H1 (cell line): Measurements from ENCODE around the gene ZCCHC10. TPM values are rescaled to one million over a fixed set of nuclear protein-coding genes. Genes with fewer than 3 reads are reported as not detected.

Experiments
- CTCF ChIA-PET: fragments of 300-600 bp; sonication (Branson Sonifier 250); formaldehyde crosslinking; loops from one replicate; lab custom pipeline; 2021; ENCODE audit not compliant: partially characterized antibody; lab: Charles Lee
- POLR2A ChIA-PET: fragments of 300-600 bp; sonication (Branson Sonifier 250); formaldehyde crosslinking; loops from one replicate; lab custom pipeline; 2021; ENCODE audit warnings: inconsistent platforms; ENCODE audit not compliant: partially characterized antibody; lab: Charles Lee
- DNase-seq, 2 experiments: peaks; one replicate each; pipeline versions ENCODE4 v3.0.0 to v3.0.0-alpha.2; 2010 to 2022; ENCODE audit warnings: low spot score in 2 of 2, low read depth in 1 of 2, mixed read lengths in 1 of 2
- FAIRE-seq: peaks from 2 replicates; lab custom pipeline; 2011; peaks lifted over from hg19 to GRCh38; lab: Jason Lieb, UNC
- H2AFZ ChIP-seq: 2 replicates; pipeline ENCODE4 v1.8.1; 2012; ENCODE audit warnings: low read length, inconsistent platforms
- H2AK5ac ChIP-seq: 2 replicates; pipeline ENCODE4 v1.6.1; 2013; ENCODE audit warnings: low read depth, low read length
- H2BK120ac ChIP-seq: replicated peaks from 2 replicates; pipeline ENCODE3; 2013; ENCODE audit warnings: low read depth, low read length, inconsistent platforms
- H2BK12ac ChIP-seq: 2 replicates; pipeline ENCODE4 v1.6.1; 2013; ENCODE audit warnings: low read depth, low read length
- H2BK15ac ChIP-seq: 2 replicates; pipeline ENCODE4 v1.6.1; 2013; ENCODE audit warnings: low read length
- H2BK20ac ChIP-seq: 2 replicates; pipeline ENCODE4 v1.6.1; 2013; ENCODE audit warnings: low read length
- H2BK5ac ChIP-seq: 2 replicates; pipeline ENCODE4 v1.6.1; 2013; ENCODE audit warnings: low read depth, low read length
- H3K14ac ChIP-seq: 2 replicates; pipeline ENCODE4 v1.6.1; 2013; ENCODE audit warnings: inconsistent platforms; ENCODE audit not compliant: insufficient read length
- H3K18ac ChIP-seq: 2 replicates; pipeline ENCODE4 v1.6.1; 2013; ENCODE audit warnings: low read length; ENCODE audit errors: extremely low read depth
- H3K23ac ChIP-seq: 2 replicates; pipeline ENCODE4 v1.6.1; 2013; ENCODE audit warnings: inconsistent platforms; ENCODE audit not compliant: insufficient read length
- H3K23me2 ChIP-seq: 2 replicates; pipeline ENCODE4 v1.6.1; 2013; ENCODE audit warnings: low read depth, low read length
- H3K27ac ChIP-seq: 2 replicates; pipeline ENCODE4 v1.6.1; 2011; ENCODE audit warnings: low read depth, low read length, inconsistent platforms
- H3K27me3 ChIP-seq, 4 experiments: replicated peaks in 1 of 4; 1 replicate in 1 of 4; 2 replicates in 3 of 4; pipeline versions ENCODE4 v1.6.1 to v1.8.1; 2011 to 2013; ENCODE audit warnings: low read length in 3 of 4, mild to moderate bottlenecking in 3 of 4, inconsistent platforms in 2 of 4, mixed read lengths in 2 of 4, moderate library complexity in 1 of 4; ENCODE audit not compliant: control insufficient read depth in 3 of 4, insufficient read depth in 3 of 4; ENCODE audit errors: extremely low read depth in 1 of 4
- H3K36me3 ChIP-seq, 4 experiments: 2 replicates each; pipeline versions ENCODE4 v1.6.1 to v1.8.1; 2011 to 2013; ENCODE audit warnings: mild to moderate bottlenecking in 4 of 4, low read length in 3 of 4, moderate library complexity in 2 of 4, control low read depth in 1 of 4, inconsistent platforms in 1 of 4; ENCODE audit not compliant: insufficient read depth in 4 of 4, control insufficient read depth in 2 of 4
- H3K4ac ChIP-seq: replicated peaks from 2 replicates; pipeline ENCODE3; 2013; ENCODE audit warnings: low read length, low read depth, mixed read lengths, inconsistent platforms; ENCODE audit not compliant: insufficient read length
- H3K4me1 ChIP-seq, 4 experiments: replicated peaks in 1 of 4; 1 replicate in 1 of 4; 2 replicates in 3 of 4; pipeline versions ENCODE4 v1.6.1 to v1.8.1; 2011 to 2013; ENCODE audit warnings: low read length in 3 of 4, inconsistent platforms in 2 of 4, mixed read lengths in 1 of 4; ENCODE audit not compliant: insufficient read depth in 4 of 4, control insufficient read depth in 3 of 4
- H3K4me2 ChIP-seq, 2 experiments: 2 replicates each; pipeline versions ENCODE4 v1.6.1 to v1.8.1; 2011 to 2013; ENCODE audit warnings: low read depth in 2 of 2, low read length in 2 of 2, control low read depth in 1 of 2, inconsistent platforms in 1 of 2, mild to moderate bottlenecking in 1 of 2; ENCODE audit not compliant: insufficient read depth in 1 of 2
- H3K4me3 ChIP-seq, 4 experiments: fragments of 200-600, 300-600 bp in 1 of 4; sonication (generic), shearing (Covaris generic), sonication (Bioruptor Twin) in 1 of 4; 2 replicates each; pipeline versions ENCODE4 v1.5.1 to v1.8.1; 2011 to 2016; ENCODE audit warnings: low read length in 4 of 4, low read depth in 3 of 4, control low read depth in 2 of 4, inconsistent platforms in 2 of 4, mild to moderate bottlenecking in 2 of 4, mixed read lengths in 1 of 4, moderate library complexity in 1 of 4; ENCODE audit not compliant: insufficient read depth in 2 of 4; ENCODE audit errors: extremely low read depth in 1 of 4
- H3K56ac ChIP-seq: replicated peaks from 2 replicates; pipeline ENCODE3; 2013; ENCODE audit warnings: low read depth, mild to moderate bottlenecking, mixed read lengths, low read length, inconsistent platforms; ENCODE audit not compliant: insufficient read length
- H3K79me1 ChIP-seq: 2 replicates; pipeline ENCODE4 v1.6.1; 2013; ENCODE audit warnings: low read depth, low read length, control low read depth
- H3K79me2 ChIP-seq, 2 experiments: 2 replicates each; pipeline versions ENCODE4 v1.6.1 to v1.8.1; 2012 to 2013; ENCODE audit warnings: low read length in 2 of 2, mild to moderate bottlenecking in 2 of 2, inconsistent platforms in 1 of 2; ENCODE audit not compliant: insufficient read depth in 2 of 2, control insufficient read depth in 1 of 2
- H3K9ac ChIP-seq, 4 experiments: replicated peaks in 1 of 4; 1 replicate in 1 of 4; 2 replicates in 3 of 4; pipeline versions ENCODE4 v1.6.1 to v1.8.1; 2011 to 2013; ENCODE audit warnings: low read depth in 3 of 4, low read length in 3 of 4, control low read depth in 2 of 4, mild to moderate bottlenecking in 2 of 4, moderate library complexity in 2 of 4, inconsistent platforms in 1 of 4; ENCODE audit errors: extremely low read depth in 1 of 4
- H3K9me3 ChIP-seq, 2 experiments: 2 replicates each; pipeline versions ENCODE4 v1.6.1 to v1.8.1; 2012 to 2013; ENCODE audit warnings: mild to moderate bottlenecking in 2 of 2, moderate library complexity in 2 of 2, control low read depth in 1 of 2, inconsistent platforms in 1 of 2, low read depth in 1 of 2, low read length in 1 of 2, mixed read lengths in 1 of 2; ENCODE audit not compliant: insufficient read depth in 2 of 2
- H4K20me1 ChIP-seq, 2 experiments: replicated peaks in 1 of 2; 2 replicates each; pipeline versions ENCODE3 to v1.8.1; 2011 to 2013; ENCODE audit warnings: inconsistent platforms in 2 of 2, low read length in 2 of 2, mild to moderate bottlenecking in 1 of 2; ENCODE audit not compliant: insufficient read depth in 2 of 2, control insufficient read depth in 1 of 2
- H4K5ac ChIP-seq: 2 replicates; pipeline ENCODE4 v1.6.1; 2013; ENCODE audit warnings: low read length, low read depth, mixed read lengths, inconsistent platforms; ENCODE audit not compliant: insufficient read length
- H4K8ac ChIP-seq: 2 replicates; pipeline ENCODE4 v1.8.0; 2013; ENCODE audit warnings: mild to moderate bottlenecking, moderate library complexity, low read length, inconsistent platforms; ENCODE audit not compliant: insufficient read depth; ENCODE audit errors: extremely low read depth
- H4K91ac ChIP-seq: replicated peaks from 2 replicates; pipeline ENCODE3; 2013; ENCODE audit warnings: low read length, mixed read lengths, inconsistent platforms; ENCODE audit not compliant: insufficient read length
- CBX5 ChIP-seq: fragments of 300-800, 300-1000 bp; sonication (generic); IDR thresholded peaks from 2 replicates; pipeline ENCODE4 v1.7.1; 2016; ENCODE audit warnings: antibody characterized with exemption, low read length, low read depth
- CEBPB ChIP-seq: IDR thresholded peaks from 2 replicates; pipeline ENCODE4 v1.6.1; 2012; ENCODE audit warnings: low read depth, low read length
- EP300 ChIP-seq, 2 experiments: IDR thresholded peaks; 1 replicate in 1 of 2; 2 replicates in 1 of 2; pipeline ENCODE4 v1.6.1; 2011 to 2012; ENCODE audit warnings: low read depth in 2 of 2, low read length in 2 of 2, mild to moderate bottlenecking in 2 of 2, borderline replicate concordance in 1 of 2, inconsistent platforms in 1 of 2, moderate library complexity in 1 of 2
- KDM1A ChIP-seq: fragments of 200-600, 300-600 bp; sonication (generic); IDR thresholded peaks from 2 replicates; pipeline ENCODE4 v1.7.1; 2016; ENCODE audit warnings: mild to moderate bottlenecking, low read length, borderline replicate concordance
- KDM4A ChIP-seq: IDR thresholded peaks from one replicate; pipeline ENCODE4 v1.7.1; 2012; ENCODE audit warnings: low read depth, mild to moderate bottlenecking, moderate library complexity, low read length, inconsistent platforms; ENCODE audit not compliant: severe bottlenecking
- MAFK ChIP-seq: IDR thresholded peaks from 2 replicates; pipeline ENCODE4 v1.6.1; 2012; ENCODE audit warnings: low read depth, mild to moderate bottlenecking, improper control_type of control experiment, low read length
- NANOG ChIP-seq: IDR thresholded peaks from 2 replicates; pipeline ENCODE4 v1.6.1; 2011; ENCODE audit warnings: low read length, low read depth, mild to moderate bottlenecking, inconsistent platforms; ENCODE audit not compliant: insufficient read depth, poor library complexity, severe bottlenecking
- POLR2A ChIP-seq, 2 experiments: IDR thresholded peaks; 1 replicate in 1 of 2; 2 replicates in 1 of 2; pipeline ENCODE4 v1.6.1; 2011; ENCODE audit warnings: low read depth in 2 of 2, low read length in 2 of 2, mild to moderate bottlenecking in 2 of 2; ENCODE audit errors: control extremely low read depth in 1 of 2
- POU5F1 ChIP-seq: IDR thresholded peaks from 2 replicates; pipeline ENCODE4 v1.6.1; 2011; ENCODE audit warnings: low read depth, mild to moderate bottlenecking, low read length, moderate library complexity
- RAD21 ChIP-seq, 2 experiments: IDR thresholded peaks in 1 of 2; conservative IDR thresholded peaks in 1 of 2; 2 replicates each; pipeline ENCODE4 v1.6.1; 2011; ENCODE audit warnings: low read depth in 2 of 2, low read length in 2 of 2, improper control_type of control experiment in 1 of 2, inconsistent platforms in 1 of 2, mild to moderate bottlenecking in 1 of 2, moderate library complexity in 1 of 2
- SIN3A ChIP-seq, 2 experiments: IDR thresholded peaks in 1 of 2; conservative IDR thresholded peaks in 1 of 2; 2 replicates each; pipeline ENCODE4 v1.6.1; 2011 to 2012; ENCODE audit warnings: low read length in 2 of 2, improper control_type of control experiment in 1 of 2, low read depth in 1 of 2, mild to moderate bottlenecking in 1 of 2
- TBP ChIP-seq: IDR thresholded peaks from 2 replicates; pipeline ENCODE4 v1.6.1; 2011; ENCODE audit warnings: low read depth, low read length, improper control_type of control experiment
- ZNF274 ChIP-seq: IDR thresholded peaks from 2 replicates; pipeline ENCODE4 v1.7.0; 2012; ENCODE audit warnings: low read length, borderline replicate concordance; ENCODE audit errors: extremely low read depth
- WGBS, 2 experiments: shearing (Covaris generic) in 1 of 2; methylation state at CpG; one replicate each; pipeline versions ENCODE4 v1.1.6 to v1.1.7; 2013 to 2015; ENCODE audit warnings: low lambda C conversion rate in 2 of 2, mixed read lengths in 2 of 2, inconsistent platforms in 1 of 2, low coverage in 1 of 2, missing lambda C conversion rate in 1 of 2; ENCODE audit not compliant: insufficient replicate concordance in 2 of 2, insufficient coverage in 1 of 2, insufficient read length in 1 of 2; ENCODE audit errors: extremely low coverage in 1 of 2, missing lambda C conversion rate in 1 of 2; 5-methylcytosine and 5-hydroxymethylcytosine counted together
- polyA plus RNA-seq, 7 experiments: library from polyadenylated mRNA; depleted of rRNA in 3 of 7; stranded (reverse) in 5 of 7; unstranded in 2 of 7; fragments of >200 nt in 5 of 7; fragments of 200-250 nt in 2 of 7; gene quantifications; 1 replicate in 5 of 7; 2 replicates in 1 of 7; 4 replicates in 1 of 7; pipeline versions ENCODE4 v1.2.1 to v1.2.3, GENCODE V29; 2011 to 2013; ENCODE audit warnings: missing spikeins in 2 of 7, mixed read lengths in 2 of 7
- total RNA-seq: library from RNA; stranded (reverse); fragmentation: NEBNext Ultra II Directional; extraction: Animal tissue kit (Norgen Biotek cat#: 25700); gene quantifications from 2 replicates; pipeline ENCODE4 v1.2.1, GENCODE V29; 2021

ZCCHC10 gene
- total and polyA plus RNA-seq, 2 of the 8 experiments (the other 6 are each of a cell fraction or from before 2014, with no cell fraction given), result 22.4 to 32.9 TPM

- Histone ChIP-seq H3K23me2 (no peaks in the 10 kb centered on the region), H3K56ac (no peak overlapping the region), H4K91ac (no peak overlapping the region), H3K18ac (no peak overlapping the region), H3K4me1 (peaks cover 0 to 3% (median under 1%) of the 10 kb centered on the region in 4 experiments; a peak in 1 of 7 replicates), H2BK12ac (no peak overlapping the region), H2AK5ac (no peak overlapping the region), H3K79me2 (peaks cover 45 to 100% of the 10 kb centered on the region in 2 experiments), H3K4me2 (no peak overlapping the region), H2BK20ac (no peak overlapping the region), H4K5ac (no peak overlapping the region), H3K36me3 (peaks cover 4 to 17% (median 12%) of the 10 kb centered on the region in 4 experiments; a peak in 6 of 8 replicates), H2BK5ac (0 out of 2 replicates have a peak overlapping the region, but pooled peaks have one; percentile 44), H4K20me1 (peaks cover 18 to 20% of the 10 kb centered on the region in 2 experiments), H3K23ac (no peak overlapping the region), H2AFZ (no peak overlapping the region), H3K27ac (no peak overlapping the region), H3K79me1 (peaks cover 2% of the 10 kb centered on the region; the same call in 1 of the 2 replicates), H3K9me3 (no peaks in the 10 kb centered on the region), H4K8ac (no peak overlapping the region), H2BK15ac (no peak overlapping the region), H2BK120ac (no peak overlapping the region), H3K27me3 (no peaks in the 10 kb centered on the region), H3K4me3 (no peak overlapping the region), H3K4ac (no peak overlapping the region), H3K9ac (no peak overlapping the region; a peak in 1 of 7 replicates), H3K14ac (no peak overlapping the region)
- 100% methylated on average over 1 of the region's 1 CpG; no CpG with 5 or more reads in 1 of the 2 experiments for WGBS, 2 experiments
- no peak for FAIRE-seq
- DNase-seq, result no peak
- TF ChIP-seq CBX5, result no peak
- no peak for TF ChIP-seq KDM1A
- TF ChIP-seq RAD21 (IDR thresholded peaks at IDR 0.05 in 1 of 2, conservative IDR thresholded peaks at IDR 0.05 in 1 of 2; ENCODE audit: low read depth in 2 of 2, low read length in 2 of 2), result no peak
- TF ChIP-seq CEBPB, result no peak
- TF ChIP-seq EP300 (IDR thresholded peaks at IDR 0.05; ENCODE audit: borderline replicate concordance in 1 of 2, low read depth in 2 of 2, low read length in 2 of 2), result no peak
- no peak for TF ChIP-seq KDM4A
- no peak for TF ChIP-seq TBP
- TF ChIP-seq MAFK, result no peak
- no peak for TF ChIP-seq POU5F1
- TF ChIP-seq ZNF274, result no peak
- no peak for TF ChIP-seq NANOG
- TF ChIP-seq SIN3A (conservative IDR thresholded peaks at IDR 0.05 in 1 of 2, IDR thresholded peaks at IDR 0.05 in 1 of 2; ENCODE audit: low read depth in 1 of 2, low read length in 2 of 2), result no peak
- no peak for TF ChIP-seq POLR2A (IDR thresholded peaks at IDR 0.05; ENCODE audit: control extremely low read depth in 1 of 2, low read depth in 2 of 2, low read length in 2 of 2)
- CTCF ChIA-PET, result interaction anchor here (0.6 kb wide), 1 partner anchor 255 kb away, joined by 3 read pairs; no protein-coding TSS in a partner anchor
- POLR2A ChIA-PET, result interaction anchor here (0.9 to 4.0 kb wide), 2 partner anchors 10 to 84 kb away, joined by 3 to 25 read pairs; partner anchors contain the start of gene HSPA4
Observed at GRCh38 chr5:133062276-133062675, 35.9 kb upstream of the ZCCHC10 start.
